Neural cell (in vitro differentiated cells): ENCODE results near the gene BRF1. TPM values are rescaled to one million over a fixed set of nuclear protein-coding genes. Genes with fewer than 3 reads are reported as not detected.

Experiments used
- H2AFZ ChIP-seq: fragments of 200-600, 300-800 bp; sonication (generic), shearing (Covaris generic); 2 replicates; pipeline ENCODE4 v1.6.0; 2014; ENCODE audit warnings: low read depth, mild to moderate bottlenecking, antibody characterized with exemption, low read length, moderate library complexity
- H3F3A ChIP-seq: fragments of 200-600 bp; shearing (Covaris generic); 2 replicates; pipeline ENCODE4 v1.6.1; 2016; ENCODE audit warnings: mild to moderate bottlenecking, moderate library complexity, mixed read lengths, antibody characterized with exemption, low read length; ENCODE audit not compliant: insufficient read depth, poor library complexity, severe bottlenecking
- H3K27ac ChIP-seq: fragments of 200-600, 300-800 bp; sonication (generic), shearing (Covaris generic); 2 replicates; pipeline ENCODE4 v1.5.1; 2014; ENCODE audit warnings: mild to moderate bottlenecking, low read length, moderate library complexity
- H3K27me3 ChIP-seq: fragments of 300-800, 200-600 bp; sonication (generic), shearing (Covaris generic); 2 replicates; pipeline ENCODE4 v1.6.0; 2014; ENCODE audit warnings: mild to moderate bottlenecking, low read depth, low read length, moderate library complexity; ENCODE audit not compliant: insufficient read depth
- H3K36me3 ChIP-seq: fragments of 300-800, 200-600 bp; sonication (generic), shearing (Covaris generic); 2 replicates; pipeline ENCODE4 v1.5.1; 2014; ENCODE audit warnings: mild to moderate bottlenecking, antibody characterized with exemption, low read length, moderate library complexity; ENCODE audit not compliant: insufficient read depth
- H3K4me2 ChIP-seq: fragments of 300-800, 200-600 bp; sonication (generic), shearing (Covaris generic); 2 replicates; pipeline ENCODE4 v1.6.0; 2014; ENCODE audit warnings: mild to moderate bottlenecking, low read length
- H3K4me3 ChIP-seq: fragments of 300-800, 200-600 bp; sonication (generic), shearing (Covaris generic); 2 replicates; pipeline ENCODE4 v1.5.1; 2014; ENCODE audit warnings: mild to moderate bottlenecking, low read length, moderate library complexity
- H3K79me2 ChIP-seq: fragments of 200-600 bp; shearing (Covaris generic); replicated peaks from 2 replicates; pipeline ENCODE4 v1.6.0; 2014; ENCODE audit warnings: mild to moderate bottlenecking, low read length, moderate library complexity; ENCODE audit not compliant: insufficient read depth
- H3K9ac ChIP-seq: fragments of 300-800, 200-600 bp; sonication (generic), shearing (Covaris generic); 2 replicates; pipeline ENCODE4 v1.6.1; 2016; ENCODE audit warnings: mild to moderate bottlenecking, low read length, mixed read lengths
- H3K9me2 ChIP-seq: fragments of 200-600 bp; shearing (Covaris generic); 2 replicates; pipeline ENCODE4 v1.6.1; 2016; ENCODE audit warnings: mild to moderate bottlenecking, low read length, mixed read lengths; ENCODE audit not compliant: insufficient read depth
- H3K9me3 ChIP-seq: fragments of 200-600, 300-800 bp; sonication (generic), shearing (Covaris generic); 2 replicates; pipeline ENCODE4 v1.6.1; 2016; ENCODE audit warnings: mild to moderate bottlenecking, mixed run types, low read length, moderate library complexity, mixed read lengths
- H4K20me1 ChIP-seq: fragments of 200-600 bp; shearing (Covaris generic); 2 replicates; pipeline ENCODE4 v1.6.1; 2016; ENCODE audit warnings: mild to moderate bottlenecking, mixed run types; ENCODE audit not compliant: insufficient read depth
- CTCF ChIP-seq: fragments of 450-650 bp; IDR thresholded peaks from 2 replicates; pipeline ENCODE4 v1.5.1; 2014; ENCODE audit warnings: antibody characterized with exemption, mild to moderate bottlenecking, moderate library complexity; ENCODE audit not compliant: poor library complexity, severe bottlenecking
- EP300 ChIP-seq: fragments of 450-650 bp; conservative IDR thresholded peaks from 2 replicates; pipeline ENCODE4 v1.6.1; 2014; ENCODE audit warnings: antibody characterized with exemption, mild to moderate bottlenecking, moderate library complexity; ENCODE audit not compliant: poor library complexity, severe bottlenecking
- EZH2 ChIP-seq: fragments of 200-600, 300-800 bp; shearing (Covaris generic), sonication (generic); IDR thresholded peaks from 2 replicates; pipeline ENCODE4 v1.6.1; 2014; ENCODE audit warnings: antibody characterized with exemption, low read length, borderline replicate concordance, mild to moderate bottlenecking; ENCODE audit not compliant: insufficient read depth, poor library complexity, severe bottlenecking
- MXI1 ChIP-seq: fragments of 450-650 bp; conservative IDR thresholded peaks from 2 replicates; pipeline ENCODE4 v1.6.1; 2014; ENCODE audit warnings: antibody characterized with exemption, mild to moderate bottlenecking; ENCODE audit not compliant: poor library complexity, severe bottlenecking
- POLR2AphosphoS5 ChIP-seq: IDR thresholded peaks from 2 replicates; pipeline ENCODE4 v1.6.1; 2012
- RAD21 ChIP-seq: fragments of 450-650 bp; conservative IDR thresholded peaks from 2 replicates; pipeline ENCODE4 v1.6.1; 2014; ENCODE audit warnings: antibody characterized with exemption, mild to moderate bottlenecking, moderate library complexity
- REST ChIP-seq: IDR thresholded peaks from 2 replicates; pipeline ENCODE4 v1.6.1; 2012; ENCODE audit warnings: borderline replicate concordance
- SMC3 ChIP-seq: fragments of 450-650 bp; conservative IDR thresholded peaks from 2 replicates; pipeline ENCODE4 v1.6.1; 2014; ENCODE audit warnings: antibody characterized with exemption, mild to moderate bottlenecking, moderate library complexity; ENCODE audit not compliant: poor library complexity
- TAF1 ChIP-seq: IDR thresholded peaks from 2 replicates; pipeline ENCODE4 v1.6.1; 2012; ENCODE audit warnings: low read depth
- polyA plus RNA-seq: library from polyadenylated mRNA; depleted of rRNA; stranded (reverse); fragments of >200 nt; gene quantifications from 2 replicates; pipeline ENCODE4 v1.2.3, GENCODE V29; 2014

BRF1 gene
- polyA plus RNA-seq, 1 donor from 2014 or later, result 69.4 TPM

- H3K9ac ChIP-seq, result peak overlapping the region; percentile 20
- no peaks in the 10 kb centered on the region for H3K36me3 ChIP-seq
- TF ChIP-seq MXI1 (peak; percentile 27), RAD21 (peak; percentile 39), SMC3 (peak; percentile 57), CTCF (peak; percentile 68), TAF1 (no peak), EZH2 (no peak), REST (no peak)
- H3K4me2 ChIP-seq, result no peak overlapping the region
- H3K27ac ChIP-seq, result no peak overlapping the region
- H4K20me1 ChIP-seq, result no peaks in the 10 kb centered on the region
- H3K9me2 ChIP-seq, result no peaks in the 10 kb centered on the region
- no peaks in the 10 kb centered on the region for H3K9me3 ChIP-seq
- no peaks in the 10 kb centered on the region for H3F3A ChIP-seq
- H3K27me3 ChIP-seq, result peaks cover 5% of the 10 kb centered on the region
- H2AFZ ChIP-seq, result no peak overlapping the region
- no peaks in the 10 kb centered on the region for H3K79me2 ChIP-seq
- H3K4me3 ChIP-seq, result peak overlapping the region; percentile 61
Measured at GRCh38 chr14:105168979-105169507, 131.8 kb downstream of the BRF1 start.

- no peaks in the 10 kb centered on the region for H3F3A ChIP-seq
- peak within 1 kb of the TSS; percentile 66 for H3K9ac ChIP-seq
- H2AFZ ChIP-seq, result no peak within 1 kb of the TSS
- peaks cover 5% of the 10 kb centered on the region for H3K27me3 ChIP-seq
- no peaks in the 10 kb centered on the region for H3K9me2 ChIP-seq
- H3K9me3 ChIP-seq, result no peaks in the 10 kb centered on the region
- TF ChIP-seq TAF1, result no peak
- TF ChIP-seq POLR2AphosphoS5, result peak; percentile 55
- no peak for TF ChIP-seq EZH2
- H3K36me3 ChIP-seq, result no peaks in the 10 kb centered on the region
- H3K27ac ChIP-seq, result no peak within 1 kb of the TSS
- no peaks in the 10 kb centered on the region for H3K79me2 ChIP-seq
- no peak within 1 kb of the TSS for H3K4me2 ChIP-seq
- no peaks in the 10 kb centered on the region for H4K20me1 ChIP-seq
- peak within 1 kb of the TSS; percentile 78 for H3K4me3 ChIP-seq
Measured at GRCh38 chr14:105168496-105168978, 132.3 kb downstream of the BRF1 start, which contains the start of gene JAG2. Gene JAG2, minus strand, starts transcription at chr14:105168776. Its CDS starts 356 bp downstream, at chr14:105168420.

GRCh38 chr14:105168093-105168420, 132.7 kb downstream of the BRF1 start:
- Histone ChIP-seq H3K27me3 (peaks cover 5% of the 10 kb centered on the region), H3K36me3 (no peaks in the 10 kb centered on the region), H3K27ac (no peak overlapping the region), H3K9me3 (no peaks in the 10 kb centered on the region), H2AFZ (no peak overlapping the region), H3K9me2 (no peaks in the 10 kb centered on the region), H3K9ac (peak overlapping the region; percentile 66), H3K79me2 (no peaks in the 10 kb centered on the region), H4K20me1 (no peaks in the 10 kb centered on the region), H3F3A (no peaks in the 10 kb centered on the region), H3K4me2 (no peak overlapping the region), H3K4me3 (peak overlapping the region; percentile 78)
- TF ChIP-seq POLR2AphosphoS5 (no peak), EP300 (no peak), MXI1 (no peak), REST (no peak), RAD21 (no peak), SMC3 (no peak), CTCF (no peak), TAF1 (no peak), EZH2 (no peak)
